K562 treated with DMSO at 1 percent for 48 hours (cell line): Measurements from ENCODE around the gene CHADL. TPM values are rescaled to one million over a fixed set of nuclear protein-coding genes. Genes with fewer than 3 reads are reported as not detected.

Experiments
- total RNA-seq: library from RNA; unstranded; fragments of 300-600 nt; gene quantifications from 2 replicates; pipeline ENCODE4 v1.2.3, GENCODE V29; 2022; ENCODE audit warnings: low replicate concordance; ENCODE audit errors: extremely low read depth

CHADL gene
- not detected in 2 replicates for total RNA-seq

GRCh38 chr22:41240377-41241132, at the start of gene CHADL:
CHADL (minus strand) TSS chr22:41240931; CDS start chr22:41240881, 50 bp downstream.

GRCh38 chr22:41285820-41286638, 45.3 kb upstream of the CHADL start, which contains the start of gene RANGAP1:
RANGAP1 (minus strand) TSS chr22:41286187; CDS start chr22:41281044, 5,143 bp downstream.

GRCh38 chr22:41204992-41205900, 35.5 kb downstream of the CHADL start, which contains the start of gene L3MBTL2:
L3MBTL2 (plus strand) TSS chr22:41205312; CDS start chr22:41205363, 51 bp downstream.

Other genes starting within 250 kb of the CHADL start
- not detected in 2 replicates for gene EP300, start 148.3 kb downstream of the CHADL start, total RNA-seq
- not detected in 2 replicates for gene L3MBTL2, start 35.6 kb downstream of the CHADL start, total RNA-seq
- 313 TPM in 1 of 2 replicates, not detected in the other for gene RANGAP1, start 45.3 kb upstream of the CHADL start, total RNA-seq
- gene ZC3H7B, start 60.6 kb upstream of the CHADL start, total RNA-seq, result not detected in 2 replicates
- not detected in 2 replicates for gene TEF, start 141.0 kb upstream of the CHADL start, total RNA-seq
- not detected in 2 replicates for gene TOB2, start 205.9 kb upstream of the CHADL start, total RNA-seq
- gene PHF5A, start 227.8 kb upstream of the CHADL start, total RNA-seq, result not detected in 2 replicates
- 371 TPM in 1 of 2 replicates, not detected in the other for gene ACO2, start 228.2 kb upstream of the CHADL start, total RNA-seq